ENCODE data around the gene R3HDML.

Gene R3HDML

GRCh38 chr20:44367746-44368145, 30.9 kb downstream of the R3HDML start:
- no peak for DNase-seq

- no peak for DNase-seq
Measured at GRCh38 chr20:44370639-44371218, 33.9 kb downstream of the R3HDML start.

GRCh38 chr20:44382641-44383040, 45.8 kb downstream of the R3HDML start:
- DNase-seq: no peak

- DNase-seq: peak; percentile 50 to 86 (median 84)
Measured at GRCh38 chr20:44384423-44385027, 47.7 kb downstream of the R3HDML start.

GRCh38 chr20:44388466-44389023, 51.7 kb downstream of the R3HDML start:
- peak; percentile 21 to 60 (median 30) for DNase-seq

GRCh38 chr20:44389871-44390270, 53.0 kb downstream of the R3HDML start:
- DNase-seq: no peak

- DNase-seq: no peak
Measured at GRCh38 chr20:44390280-44390679, 53.4 kb downstream of the R3HDML start.

- DNase-seq: no peak
Measured at GRCh38 chr20:44392088-44392775, 55.4 kb downstream of the R3HDML start.

- DNase-seq: no peak
Measured at GRCh38 chr20:44392776-44393607, 56.1 kb downstream of the R3HDML start.

- no peak for DNase-seq
Measured at GRCh38 chr20:44393608-44394451, 57.0 kb downstream of the R3HDML start.

GRCh38 chr20:44394452-44394701, 57.5 kb downstream of the R3HDML start:
- no peak for DNase-seq

- DNase-seq: no peak
Measured at GRCh38 chr20:44394702-44395460, 58.0 kb downstream of the R3HDML start.

GRCh38 chr20:44395461-44396340, 58.9 kb downstream of the R3HDML start:
- no peak for DNase-seq

- DNase-seq: no peak
Measured at GRCh38 chr20:44396369-44397130, 59.7 kb downstream of the R3HDML start.

GRCh38 chr20:44398335-44398734, 61.5 kb downstream of the R3HDML start:
- no peak for DNase-seq

- no peak for DNase-seq
Measured at GRCh38 chr20:44399446-44399845, 62.6 kb downstream of the R3HDML start.

GRCh38 chr20:44400671-44400969, 63.8 kb downstream of the R3HDML start:
- DNase-seq: no peak

Data from activated naive CD4-positive, alpha-beta T cell (primary cell).